Midbrain (tissue), 1 donor: Measurements from ENCODE around the gene R3HCC1L.
"Not testable (repeated sequence)": the region's sequence is repeated elsewhere in the genome, so short reads cannot be mapped to it uniquely, and the experiment has no call there.

Experiments used
- DNase-seq: peaks from one replicate; lab custom pipeline; 2025; lab: John Stamatoyannopoulos, UW

R3HCC1L gene

DNA sequence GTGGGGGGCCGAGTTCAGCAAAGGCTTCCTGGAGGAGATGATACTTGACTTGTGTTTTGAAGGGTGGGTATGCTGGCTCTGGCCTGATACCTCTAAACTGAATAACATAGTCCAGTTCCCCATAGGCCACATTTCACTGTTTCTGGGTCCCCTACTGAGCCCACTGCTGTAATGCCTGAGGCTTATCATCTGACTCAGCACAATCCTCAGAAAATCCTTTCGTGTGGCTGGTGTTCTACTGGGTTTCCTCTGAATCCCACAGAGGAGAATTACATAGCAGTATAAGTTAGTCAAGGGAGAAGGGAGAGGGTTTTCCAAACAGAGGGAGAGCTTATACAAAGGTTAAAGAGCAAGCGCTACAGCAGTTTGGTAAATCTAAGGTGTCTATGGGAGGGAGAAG, 2.8 kb upstream of the R3HCC1L start:
- DNase-seq: no peak

DNA sequence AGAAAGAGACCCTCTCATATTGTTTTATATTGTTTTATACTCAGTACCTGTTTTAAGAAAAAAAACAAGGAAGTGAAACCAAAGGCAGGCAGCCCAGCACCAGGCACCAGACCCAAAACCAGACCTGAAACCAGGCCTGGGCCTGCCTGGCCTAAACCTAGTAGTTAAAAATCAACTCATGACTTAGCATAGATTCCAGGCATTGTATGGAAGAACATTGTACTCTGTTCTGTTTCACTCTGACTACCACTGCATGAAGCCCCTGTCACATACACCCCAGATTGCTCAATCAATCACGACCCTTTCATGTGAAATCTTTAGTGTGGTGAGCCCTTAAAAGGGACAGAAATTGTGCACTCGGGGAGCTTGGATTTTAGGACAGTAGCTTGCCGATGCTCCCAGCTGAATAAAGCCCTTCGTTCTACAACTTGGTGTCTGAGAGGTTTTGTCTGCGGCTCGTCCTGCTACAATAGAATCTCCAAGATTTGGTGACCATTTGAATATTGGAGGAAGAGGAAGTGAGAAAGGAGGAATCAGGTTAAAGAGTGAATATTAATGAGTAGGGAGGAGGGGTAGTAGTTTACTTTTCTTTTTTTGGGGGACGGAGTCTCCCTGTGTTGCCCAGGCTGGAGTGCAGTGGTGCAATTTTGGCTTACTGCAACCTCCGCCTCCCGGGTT, 1.2 kb upstream of the R3HCC1L start:
- DNase-seq: not testable (repeated sequence)

- peak; percentile 41 for DNase-seq
These were observed 383 bp upstream of the R3HCC1L start for GRCh38 chr10:98134117-98134430.

- no peak for DNase-seq
These were observed 904 bp downstream of the R3HCC1L start for GRCh38 chr10:98135222-98135899.

DNA sequence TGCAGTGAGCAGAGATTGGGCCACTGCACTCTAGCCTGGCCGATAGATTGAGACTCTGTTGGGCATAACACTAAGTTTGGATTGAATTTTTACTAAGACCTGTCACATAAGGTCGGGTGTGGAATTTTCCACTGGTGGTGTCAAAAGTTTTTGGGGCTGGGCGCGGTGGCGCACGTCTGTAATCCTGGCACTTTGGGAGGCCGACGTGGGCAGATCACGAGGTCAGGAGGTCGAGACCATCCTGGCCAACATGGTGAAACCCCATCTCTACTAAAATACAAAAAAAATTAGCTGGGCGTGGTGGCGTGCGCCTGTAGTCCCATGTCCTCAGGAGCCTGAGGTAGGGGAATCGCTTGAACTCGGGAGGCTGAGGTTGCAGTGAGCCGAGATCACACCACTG, 2.3 kb downstream of the R3HCC1L start:
- not testable (repeated sequence) for DNase-seq

- DNase-seq: no peak
These were observed 3.6 kb downstream of the R3HCC1L start for GRCh38 chr10:98138031-98138430.

DNA sequence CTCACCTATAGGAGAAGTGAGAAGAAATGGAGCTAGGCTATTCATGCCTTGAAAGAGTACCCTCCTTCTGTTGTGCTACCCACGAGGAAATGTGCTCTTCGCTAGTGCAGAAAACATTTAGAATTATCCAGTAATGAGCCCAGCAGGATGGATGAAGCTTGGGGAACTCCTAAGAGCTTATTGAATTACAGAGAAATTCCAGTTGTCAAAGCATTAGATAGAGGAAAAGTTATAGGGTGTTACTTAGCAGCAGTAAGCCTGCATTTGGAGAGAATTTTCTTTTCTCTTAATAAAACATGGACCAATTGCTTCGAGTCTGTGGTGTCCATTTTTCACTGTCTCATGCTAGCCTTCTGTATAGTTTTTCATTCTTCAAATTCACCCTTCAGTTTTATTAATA, 5.0 kb downstream of the R3HCC1L start:
- no peak for DNase-seq

GRCh38 chr10:98141484-98142073, 7.1 kb downstream of the R3HCC1L start:
- DNase-seq: no peak

- no peak for DNase-seq
These were observed 10.5 kb downstream of the R3HCC1L start for GRCh38 chr10:98144985-98145384.

DNA sequence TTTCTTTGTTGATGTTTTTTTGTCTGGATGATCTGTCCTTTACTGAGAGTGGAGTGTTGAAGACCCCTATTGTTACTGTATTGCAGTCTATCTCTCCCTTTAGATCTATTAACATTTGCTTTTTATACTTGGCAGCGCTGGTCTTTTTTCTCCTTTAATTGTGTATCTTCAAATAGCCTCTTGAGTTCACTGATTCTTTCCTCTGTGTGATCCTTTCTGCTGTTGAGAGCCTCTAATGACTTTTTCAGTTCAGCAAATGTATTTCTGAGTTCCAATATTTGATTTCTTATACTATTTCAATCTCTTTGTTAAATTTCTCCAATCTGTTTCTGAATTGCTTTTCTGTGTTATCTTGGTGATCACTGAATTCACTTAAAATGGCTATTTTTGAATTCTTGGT, 15.4 kb downstream of the R3HCC1L start:
- DNase-seq: no peak

DNA sequence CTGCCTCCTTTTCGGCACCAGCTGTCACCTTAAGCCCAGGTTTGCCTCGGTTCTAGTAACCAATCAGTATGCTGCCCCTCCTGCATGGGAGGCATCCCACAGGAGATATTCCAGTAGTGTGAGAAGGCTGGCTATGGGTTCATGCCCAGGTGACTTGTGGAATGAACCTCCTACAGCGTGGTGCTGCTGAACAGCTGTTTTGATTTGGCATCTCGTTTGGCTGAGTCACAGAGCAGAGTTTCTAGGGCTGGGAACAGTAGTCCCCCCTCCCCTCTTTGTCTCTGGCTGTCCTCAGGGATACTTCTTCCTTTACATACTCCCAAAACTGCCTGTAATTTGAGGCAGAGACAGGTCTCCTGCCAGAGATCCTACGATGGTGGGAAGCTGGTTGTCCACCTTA, 16.1 kb downstream of the R3HCC1L start:
- no peak for DNase-seq

DNA sequence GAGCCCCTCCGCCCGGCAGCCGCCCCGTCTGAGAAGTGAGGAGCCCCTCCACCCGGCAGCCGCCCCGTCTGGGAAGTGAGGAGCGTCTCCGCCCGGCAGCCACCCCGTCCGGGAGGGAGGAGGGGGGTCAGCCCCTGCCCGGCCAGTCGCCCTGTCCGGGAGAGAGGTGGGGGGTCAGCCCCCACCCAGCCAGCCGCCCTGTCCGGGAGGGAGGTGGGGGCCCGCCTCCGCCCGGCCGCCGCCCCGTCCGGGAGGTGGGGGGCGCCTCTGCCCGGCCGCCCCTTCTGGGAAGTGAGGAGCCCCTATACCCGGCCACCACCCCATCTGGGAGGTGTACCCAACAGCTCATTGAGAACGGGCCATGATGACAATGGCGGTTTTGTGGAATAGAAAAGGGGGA, 18.3 kb downstream of the R3HCC1L start:
- DNase-seq: not testable (repeated sequence)

GRCh38 chr10:98153213-98153958, 18.9 kb downstream of the R3HCC1L start:
- not testable (repeated sequence) for DNase-seq

- no peak for DNase-seq
These were observed 19.6 kb downstream of the R3HCC1L start for GRCh38 chr10:98154076-98154475.

DNA sequence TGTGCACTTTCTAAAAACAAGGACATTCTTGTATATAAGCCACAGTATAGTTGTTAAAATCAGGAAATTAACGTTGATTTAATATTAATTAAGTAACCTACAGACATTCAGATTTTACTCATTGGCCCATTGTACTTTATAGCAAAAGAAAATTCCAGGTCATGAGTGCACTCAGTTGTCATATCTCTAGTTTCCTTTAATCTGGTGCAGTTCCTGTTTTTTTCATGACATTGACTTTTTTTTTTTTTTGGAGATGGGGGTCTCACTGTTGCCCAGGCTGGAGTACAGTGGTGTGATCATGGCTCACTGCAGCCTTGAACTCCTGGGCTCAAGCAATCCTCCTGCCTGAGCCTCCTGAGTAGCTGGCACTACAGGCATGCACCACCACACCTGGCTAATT, 24.1 kb downstream of the R3HCC1L start:
- DNase-seq: no peak

DNA sequence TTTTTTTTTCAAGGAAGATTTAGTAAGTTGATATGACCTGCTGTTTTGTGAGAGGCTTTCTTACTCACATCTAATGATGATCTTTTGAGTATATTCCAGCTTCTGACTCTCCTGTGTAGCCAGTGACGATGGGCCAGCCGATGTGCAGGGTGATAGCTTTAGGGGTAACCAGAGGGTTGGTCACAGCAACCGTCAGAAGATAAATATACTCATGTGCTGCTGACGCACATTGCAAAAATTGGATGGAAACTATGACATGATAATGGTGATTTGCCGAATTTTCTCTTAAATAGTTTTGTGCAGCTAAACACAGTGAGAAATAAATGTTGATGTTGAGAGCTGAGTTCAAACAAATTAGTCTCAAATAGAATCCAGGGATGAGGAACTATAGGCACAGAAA, 29.5 kb downstream of the R3HCC1L start:
- DNase-seq: no peak

- DNase-seq: no peak
These were observed 32.7 kb downstream of the R3HCC1L start for GRCh38 chr10:98167191-98167590.

DNA sequence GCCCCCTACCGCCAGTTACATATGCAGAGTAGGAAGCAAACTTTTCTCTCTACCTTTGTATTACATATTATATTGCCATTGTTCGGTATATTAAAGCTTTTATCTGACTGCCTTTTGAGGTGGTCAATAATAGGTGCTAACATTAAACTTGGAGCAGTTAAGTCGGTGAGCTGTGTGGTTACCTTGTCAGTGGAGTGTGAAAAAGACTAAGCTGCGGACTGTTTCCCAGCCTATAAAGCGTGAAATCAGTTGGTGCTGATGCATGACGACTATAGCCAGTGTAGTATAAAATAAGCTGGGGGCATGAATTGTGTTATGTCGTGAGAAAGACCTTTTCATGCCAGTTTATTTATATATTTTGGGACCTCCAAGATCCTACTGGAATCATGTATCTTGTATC, 33.7 kb downstream of the R3HCC1L start:
- no peak for DNase-seq

DNA sequence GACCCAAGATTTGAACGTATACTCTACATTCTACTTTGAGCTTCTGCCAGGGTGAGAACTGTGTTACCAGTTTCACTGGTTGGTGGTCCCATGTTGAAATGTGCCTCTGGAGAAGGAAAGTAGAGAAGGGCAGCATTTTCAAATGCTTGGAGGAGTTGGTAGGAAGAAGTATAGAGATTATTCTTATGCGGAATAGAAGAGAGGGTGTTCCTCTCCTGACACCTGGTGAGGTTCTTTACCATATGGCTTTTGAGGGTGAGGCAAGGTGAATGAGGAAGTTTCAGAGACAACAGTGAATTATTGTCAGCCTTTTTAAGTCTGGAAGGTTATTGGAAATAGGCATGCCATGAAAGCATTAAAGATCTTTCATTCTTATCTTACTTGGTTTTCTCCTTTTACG, 34.3 kb downstream of the R3HCC1L start:
- no peak for DNase-seq

GRCh38 chr10:98169379-98169778, 34.9 kb downstream of the R3HCC1L start:
- no peak for DNase-seq

DNA sequence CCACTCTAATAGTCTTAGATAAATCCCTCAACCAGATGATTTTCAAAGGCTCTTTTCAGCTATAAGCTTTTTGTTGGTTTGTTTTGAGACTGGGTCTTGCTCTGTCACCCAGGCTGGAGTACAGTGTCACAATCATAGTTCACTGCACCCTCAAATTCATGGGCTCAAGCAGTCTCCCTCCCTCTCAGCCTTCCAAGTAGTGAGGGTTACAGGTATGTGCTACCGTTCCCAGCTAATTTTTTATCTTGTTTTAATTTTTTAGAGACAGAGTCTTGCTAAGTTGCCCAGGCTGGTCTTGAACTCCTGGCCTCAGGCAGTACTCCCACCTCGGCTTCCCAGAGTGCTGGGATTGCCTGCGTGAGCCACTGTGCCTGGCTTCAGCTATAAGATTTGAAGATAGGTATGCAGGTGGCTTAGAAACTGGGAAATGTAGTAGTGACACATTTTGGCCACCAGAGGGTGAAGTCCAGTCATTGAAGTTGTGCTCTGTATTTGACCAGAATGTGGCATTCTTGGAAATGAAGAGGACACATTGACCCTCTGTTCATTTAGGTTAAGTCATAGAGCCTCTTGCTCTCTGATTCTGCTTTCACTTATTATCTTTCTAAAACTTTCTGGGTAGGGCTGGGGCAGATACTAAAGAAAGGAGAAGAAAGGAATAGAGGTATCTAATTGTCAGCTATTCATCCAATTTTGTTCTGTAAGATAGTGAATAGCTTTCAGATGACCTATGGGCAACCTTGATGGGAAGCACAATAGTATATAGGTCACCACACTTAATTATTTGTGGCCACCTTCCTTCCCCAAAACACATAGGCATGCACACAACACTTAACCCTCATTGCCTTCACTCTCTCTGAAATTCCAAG, 36.0 kb downstream of the R3HCC1L start:
- DNase-seq: peak; percentile 37

DNA sequence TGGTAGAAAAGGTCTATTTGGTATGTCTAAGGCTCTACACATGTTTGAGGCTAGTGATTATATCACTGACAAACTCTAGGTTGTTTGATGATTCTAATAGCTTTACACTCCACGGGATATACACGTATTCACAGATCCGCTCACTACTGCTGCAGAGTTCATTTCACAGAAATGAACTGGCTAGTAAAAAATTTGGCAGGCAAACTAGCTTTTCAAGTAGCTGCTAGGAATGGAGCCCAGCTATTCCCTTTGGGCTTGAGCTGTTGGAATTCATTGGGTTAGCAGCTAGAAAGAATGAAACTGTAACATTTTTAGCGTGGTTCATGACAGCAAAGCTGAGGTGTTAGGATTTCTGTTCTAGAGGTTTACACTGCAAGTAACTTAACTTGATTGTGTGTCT, 37.6 kb downstream of the R3HCC1L start:
- DNase-seq: no peak
